ENCODE results near the gene MAP1LC3B.

Gene MAP1LC3B

DNA sequence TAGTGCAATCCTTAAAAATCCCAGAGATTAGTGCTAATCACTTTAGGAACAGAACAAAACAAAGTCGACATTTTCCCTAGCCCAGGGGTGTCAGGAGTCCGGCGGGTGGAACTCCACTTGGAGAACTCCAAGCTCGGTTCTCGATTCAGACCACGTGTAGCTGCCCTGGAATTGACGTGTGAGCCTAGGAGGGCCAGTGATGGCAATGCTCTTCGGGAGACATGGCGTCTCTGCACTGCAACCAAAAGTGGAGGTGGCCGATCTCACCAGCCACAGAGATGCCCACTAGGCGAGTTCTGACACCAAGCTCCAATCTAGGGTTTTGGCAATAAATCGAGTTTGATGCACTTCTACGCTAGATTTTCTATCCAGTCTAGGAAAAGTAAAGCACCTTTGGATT lies 17.6 kb downstream of the MAP1LC3B start:
- DNase-seq (ENCODE audit: low spot score): no peak

- no peak for DNase-seq (ENCODE audit: low spot score)
Measured at GRCh38 chr16:87410530-87410929, 18.4 kb downstream of the MAP1LC3B start.

DNA sequence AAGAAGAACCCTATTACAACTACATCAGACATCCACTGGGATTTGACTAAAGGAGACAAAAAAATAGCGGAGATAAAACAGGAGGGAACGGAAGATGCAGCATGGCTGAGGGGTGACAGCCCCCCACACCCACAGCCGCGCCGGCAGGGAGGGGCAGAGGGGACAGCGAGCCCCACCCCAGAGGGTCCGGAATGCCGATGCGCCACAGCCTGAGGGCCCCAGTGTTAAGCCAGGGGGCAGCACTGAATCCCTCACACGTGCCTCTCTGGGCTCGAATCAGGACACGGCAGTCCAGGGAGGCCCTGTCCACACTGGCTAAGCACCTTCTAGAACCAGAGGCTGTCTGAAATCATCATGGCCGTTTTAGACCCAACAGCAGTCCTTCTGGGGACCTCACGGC lies 18.8 kb downstream of the MAP1LC3B start:
- no peak for DNase-seq (ENCODE audit: low spot score)

- no peak for DNase-seq (ENCODE audit: low spot score)
Measured at GRCh38 chr16:87411375-87412271, 19.5 kb downstream of the MAP1LC3B start.

DNA sequence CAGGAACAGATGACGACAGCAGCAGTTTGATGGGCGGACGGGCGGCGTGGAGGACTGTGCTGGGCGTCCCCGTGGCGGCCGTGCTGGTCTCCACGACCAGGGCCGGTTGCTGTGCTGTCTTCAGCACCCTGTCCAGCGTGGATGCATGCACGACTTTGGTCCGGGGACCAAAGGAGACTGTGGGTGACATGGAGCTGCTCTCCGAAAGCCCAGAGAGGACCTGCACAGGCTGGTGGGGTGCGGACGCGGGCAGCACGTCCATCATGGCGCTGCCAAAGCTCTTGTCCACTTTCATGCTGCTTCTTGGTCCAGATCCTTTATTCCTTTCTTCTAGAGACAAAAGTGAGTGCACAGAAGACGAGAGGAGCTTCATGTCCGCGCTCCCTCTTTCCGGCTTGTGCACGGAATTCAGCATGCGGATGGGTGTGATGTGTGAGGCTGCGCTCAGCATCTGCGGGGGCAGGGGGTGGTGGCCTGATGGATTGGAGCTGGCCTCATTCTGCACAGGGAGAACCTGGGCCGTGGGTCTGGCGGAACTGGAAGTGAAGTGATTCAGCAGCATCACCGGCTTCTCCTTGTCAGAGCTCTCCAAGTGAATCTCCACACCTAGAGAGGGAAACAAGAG lies 20.3 kb downstream of the MAP1LC3B start:
- DNase-seq (ENCODE audit: low spot score): no peak

DNA sequence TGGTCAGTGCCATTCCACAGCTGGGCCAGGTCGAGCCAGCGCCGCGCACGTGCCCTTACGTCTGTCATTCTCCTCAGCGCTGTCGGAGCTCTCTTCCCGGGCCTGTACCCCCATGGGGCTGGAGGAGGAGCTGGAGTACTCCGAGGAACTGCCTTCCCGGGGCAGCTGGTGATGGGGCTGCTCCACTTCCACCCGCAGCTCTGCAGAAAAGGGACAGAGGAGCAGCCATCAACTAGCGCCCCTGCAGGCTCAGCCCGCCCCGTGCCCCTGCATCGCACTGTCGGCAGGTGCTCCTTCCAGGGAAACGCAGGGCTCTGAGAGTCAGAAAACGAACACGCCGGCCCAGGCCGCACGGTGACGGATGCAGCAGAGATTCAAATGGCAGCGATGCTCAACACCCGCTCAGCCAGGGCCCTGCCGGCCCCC lies 20.9 kb downstream of the MAP1LC3B start:
- DNase-seq (ENCODE audit: low spot score): no peak

- no peak for DNase-seq (ENCODE audit: low spot score)
Measured at GRCh38 chr16:87414251-87414680, 22.1 kb downstream of the MAP1LC3B start.

DNA sequence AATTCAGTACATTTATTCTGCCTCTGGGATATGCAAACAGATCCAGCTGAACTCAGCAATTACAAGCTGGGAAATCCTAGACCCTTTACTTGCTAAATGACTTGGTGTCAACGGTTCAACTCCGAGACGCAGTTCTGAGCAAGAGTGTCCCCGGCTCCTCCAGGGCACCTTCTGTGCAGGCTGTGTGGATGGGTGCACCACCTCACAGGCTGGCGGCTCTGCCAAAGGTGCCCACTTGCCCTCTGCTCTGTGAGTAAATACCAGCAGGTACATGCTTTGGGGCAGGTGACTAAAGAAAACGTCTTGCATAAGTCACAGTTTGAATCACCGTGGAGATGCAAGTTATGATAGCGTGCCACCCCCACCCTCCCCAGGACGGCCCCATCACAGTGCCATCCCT lies 23.3 kb downstream of the MAP1LC3B start:
- no peak for DNase-seq (ENCODE audit: low spot score)

DNA sequence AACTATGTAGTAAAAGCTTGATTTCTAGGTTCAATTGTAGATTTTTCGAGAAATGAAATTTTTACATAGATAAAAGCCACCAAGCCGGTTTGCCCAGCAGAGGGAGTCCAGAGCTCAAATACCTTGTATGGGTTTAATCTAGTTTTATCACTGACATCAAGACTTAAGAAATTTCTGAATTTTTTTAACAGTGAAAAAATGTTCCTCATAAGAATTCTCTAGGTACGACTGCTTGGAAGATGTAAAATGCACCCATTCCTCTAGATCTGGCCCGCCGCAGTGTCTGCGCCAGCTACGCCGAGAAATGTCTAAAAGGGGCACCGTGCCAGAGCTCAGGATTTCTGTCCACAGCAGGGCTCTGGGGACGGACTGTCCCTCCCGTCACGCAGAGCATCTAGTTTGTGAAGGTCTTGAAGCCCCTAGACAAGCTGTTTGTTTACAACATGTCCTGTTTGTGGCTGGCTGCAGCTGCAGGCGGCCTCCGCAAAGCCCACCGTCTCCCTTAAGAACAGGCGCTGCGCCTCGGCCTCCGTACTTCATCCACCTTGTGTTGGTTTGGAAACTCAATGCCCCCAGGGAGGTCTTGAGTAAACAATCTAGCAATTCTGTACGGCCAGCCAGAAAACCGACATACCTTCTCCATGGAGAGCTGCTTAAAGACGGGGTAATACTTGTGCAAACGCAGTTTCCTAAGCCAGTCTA lies 24.8 kb downstream of the MAP1LC3B start:
- DNase-seq (ENCODE audit: low spot score): peak; percentile 76

GRCh38 chr16:87417528-87417910 lies 25.4 kb downstream of the MAP1LC3B start:
- DNase-seq (ENCODE audit: low spot score): no peak

DNA sequence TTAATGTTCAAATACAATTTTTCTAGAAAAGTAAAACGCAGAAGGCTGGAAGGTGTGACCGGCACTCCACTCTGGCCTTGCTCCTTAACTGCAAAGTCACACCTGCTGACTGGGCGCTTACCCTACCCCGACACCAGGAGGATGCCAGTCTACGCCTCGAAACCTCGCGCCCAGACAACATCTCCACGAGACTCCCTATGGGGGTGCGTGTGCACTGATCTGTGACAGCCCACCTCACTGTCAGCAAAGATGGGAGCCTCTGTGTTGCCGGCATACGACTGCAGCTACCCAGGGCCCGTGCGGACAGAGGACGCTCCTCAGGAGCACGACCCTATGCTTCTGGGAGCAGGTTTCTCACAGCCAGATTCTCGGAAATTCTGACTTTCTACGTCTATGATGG lies 26.1 kb downstream of the MAP1LC3B start:
- DNase-seq (ENCODE audit: low spot score): no peak

GRCh38 chr16:87418644-87419043 lies 26.5 kb downstream of the MAP1LC3B start:
- no peak for DNase-seq (ENCODE audit: low spot score)

- no peak for DNase-seq (ENCODE audit: low spot score)
Measured at GRCh38 chr16:87420026-87421002, 28.2 kb downstream of the MAP1LC3B start.

DNA sequence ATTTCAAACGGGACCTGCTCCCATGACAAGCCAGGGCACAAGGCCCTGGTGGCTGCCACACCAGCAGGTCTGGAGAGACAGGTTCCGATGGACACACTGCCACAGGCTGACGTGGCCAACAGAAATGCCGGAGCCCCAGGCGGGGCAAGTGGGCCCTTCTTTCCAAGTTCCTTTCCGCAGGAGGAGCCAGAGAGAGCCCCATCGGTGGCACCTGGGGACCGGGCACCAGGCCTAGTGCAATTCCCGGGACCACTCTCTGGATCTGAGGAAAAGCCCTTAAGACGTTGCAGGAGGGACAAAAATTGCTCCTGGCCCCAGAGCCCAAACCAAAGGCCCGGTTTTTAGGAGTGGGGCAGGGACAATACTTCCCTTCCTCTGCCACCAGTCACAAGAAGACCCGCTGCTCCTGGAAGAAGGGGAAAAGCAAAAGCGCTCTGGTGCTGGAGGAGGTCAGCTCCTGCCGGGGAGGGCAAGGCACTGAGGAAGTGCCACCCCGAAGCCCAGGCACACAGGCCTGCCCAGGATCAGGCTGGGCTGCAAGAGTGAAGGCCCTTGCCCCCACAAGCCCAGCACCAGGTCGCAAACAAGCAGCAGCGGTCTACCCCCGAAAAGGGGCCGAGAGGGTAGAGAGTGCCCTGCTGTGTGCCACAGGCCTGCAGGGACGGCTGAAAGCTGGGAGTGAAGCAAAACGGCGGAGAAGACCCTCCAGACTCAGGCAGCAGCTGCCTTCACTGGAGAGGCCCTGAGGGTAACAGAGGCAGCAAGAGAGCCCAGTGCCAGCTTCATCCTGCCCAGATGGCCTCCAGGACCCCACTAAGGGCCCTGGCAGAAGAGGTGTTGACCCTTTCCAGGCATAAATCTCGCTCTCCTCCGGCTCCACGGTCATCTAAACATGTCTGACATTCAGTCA lies 29.1 kb downstream of the MAP1LC3B start:
- no peak for DNase-seq (ENCODE audit: low spot score)

- DNase-seq (ENCODE audit: low spot score): no peak
Measured at GRCh38 chr16:87422106-87422505, 30.0 kb downstream of the MAP1LC3B start.

DNA sequence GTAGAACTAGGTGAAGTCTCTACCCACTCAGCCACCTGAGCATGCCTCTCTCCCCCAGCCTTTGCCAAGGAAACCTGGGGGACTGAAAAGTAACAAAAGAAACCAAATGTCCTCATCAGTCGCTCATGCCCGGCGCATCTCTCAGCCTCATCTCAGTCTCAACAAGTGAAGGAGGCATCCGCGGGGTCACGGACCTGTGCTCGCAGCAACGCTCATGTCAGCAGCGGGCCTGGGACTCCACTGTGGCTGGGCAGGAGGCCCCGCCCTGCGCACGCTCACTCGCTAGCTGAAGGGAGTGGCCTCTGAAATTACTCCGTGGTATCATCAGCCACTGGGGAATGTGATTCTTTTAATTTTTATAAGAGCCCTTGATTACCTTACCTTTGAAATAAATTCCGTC lies 31.3 kb downstream of the MAP1LC3B start:
- no peak for DNase-seq (ENCODE audit: low spot score)

DNA sequence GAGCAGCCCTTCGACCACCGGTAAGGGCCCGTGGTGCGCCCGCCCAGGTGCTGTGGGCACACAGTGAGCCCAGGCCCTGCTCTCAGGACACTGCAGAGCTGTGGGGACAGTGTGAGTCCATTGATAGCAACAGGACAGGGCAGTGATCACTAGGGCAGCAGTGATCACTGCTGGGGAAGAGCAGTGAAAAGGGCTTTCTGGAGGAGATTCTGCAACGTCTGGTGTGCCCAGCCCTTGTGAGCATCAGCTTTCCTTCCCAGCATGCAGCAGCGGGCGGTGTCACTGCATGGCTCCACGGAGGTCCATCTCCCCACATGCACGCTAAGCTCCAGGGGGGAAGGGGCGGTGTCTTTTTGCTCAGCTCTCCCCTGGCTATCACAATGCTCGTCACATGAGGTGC lies 32.1 kb downstream of the MAP1LC3B start:
- DNase-seq (ENCODE audit: low spot score): no peak

GRCh38 chr16:87425941-87426340 lies 33.8 kb downstream of the MAP1LC3B start:
- no peak for DNase-seq (ENCODE audit: low spot score)

DNA sequence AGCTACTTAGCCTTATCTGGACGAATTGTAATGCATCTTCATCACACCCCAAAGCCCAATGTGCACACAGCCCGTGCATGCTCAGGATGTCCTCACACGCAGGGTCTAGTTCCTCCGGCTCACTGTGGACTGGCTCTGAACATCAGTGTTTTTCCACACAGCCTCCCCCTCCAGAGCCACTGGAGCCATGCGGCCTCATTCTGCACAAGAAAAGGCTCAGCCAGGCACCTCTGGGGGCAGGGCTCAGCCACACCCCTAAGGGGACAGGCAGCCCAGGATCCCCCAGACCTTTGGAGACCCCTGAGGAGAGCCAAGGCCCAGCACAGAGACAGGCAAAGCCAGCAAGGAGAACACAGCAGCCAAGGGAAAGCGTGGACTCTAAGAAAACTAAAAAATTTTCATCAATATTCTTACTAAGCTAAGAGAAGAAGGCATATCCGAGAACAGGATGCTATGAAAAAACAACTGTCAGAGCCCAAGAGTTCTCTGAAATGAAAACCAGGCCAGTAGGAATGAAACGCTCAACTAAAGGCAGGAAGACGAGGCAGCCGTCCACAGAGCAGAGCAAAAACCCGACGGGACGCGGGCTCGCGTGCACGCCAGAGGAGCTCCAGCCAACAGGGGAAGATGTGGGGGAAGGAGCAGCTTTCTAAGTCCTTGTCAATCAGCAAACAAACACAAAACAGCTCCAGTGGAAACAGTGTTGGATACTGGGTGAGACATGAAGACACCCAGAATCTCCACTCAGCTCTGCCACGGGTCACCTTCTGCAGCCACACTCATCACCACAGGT lies 34.5 kb downstream of the MAP1LC3B start:
- no peak for DNase-seq (ENCODE audit: low spot score)

- DNase-seq (ENCODE audit: low spot score): peak; percentile 77
Measured at GRCh38 chr16:87431926-87432325, 39.8 kb downstream of the MAP1LC3B start.
